Urothelium cell line (cell line): ENCODE data around the gene TGFBRAP1.

Experiments
- DNase-seq: peaks from one replicate; pipeline ENCODE4 v3.0.0; 2011; ENCODE audit warnings: low spot score, mixed read lengths
- FAIRE-seq: peaks from 2 replicates; lab custom pipeline; 2011; peaks lifted over from hg19 to GRCh38; lab: Jason Lieb, UNC

TGFBRAP1 gene

GRCh38 chr2:105329561-105330495, at the start of gene TGFBRAP1:
TGFBRAP1 (minus strand) TSS chr2:105329735; CDS start chr2:105308301, 21,434 bp downstream.
- no peak for FAIRE-seq
- peak; percentile 88 for DNase-seq

- DNase-seq = no peak
- no peak for FAIRE-seq
These were observed 49.4 kb upstream of the TGFBRAP1 start for GRCh38 chr2:105378921-105379383.

GRCh38 chr2:105378276-105378840, 48.8 kb upstream of the TGFBRAP1 start:
- no peak for DNase-seq
- no peak for FAIRE-seq

GRCh38 chr2:105377871-105378270, 48.3 kb upstream of the TGFBRAP1 start:
- no peak for FAIRE-seq
- DNase-seq = no peak

GRCh38 chr2:105376789-105377240, 47.3 kb upstream of the TGFBRAP1 start:
- no peak for FAIRE-seq
- no peak for DNase-seq

- FAIRE-seq (no peak), DNase-seq (no peak)
These were observed 46.5 kb upstream of the TGFBRAP1 start for GRCh38 chr2:105376010-105376409.

GRCh38 chr2:105375001-105375561, 45.5 kb upstream of the TGFBRAP1 start:
- DNase-seq (no peak), FAIRE-seq (no peak)

GRCh38 chr2:105373895-105374401, 44.4 kb upstream of the TGFBRAP1 start:
- FAIRE-seq (no peak), DNase-seq (no peak)

GRCh38 chr2:105373344-105373781, 43.8 kb upstream of the TGFBRAP1 start:
- DNase-seq (no peak), FAIRE-seq (peak; percentile 70)

GRCh38 chr2:105371810-105372209, 42.3 kb upstream of the TGFBRAP1 start:
- FAIRE-seq = no peak
- no peak for DNase-seq

- no peak for DNase-seq
- no peak for FAIRE-seq
These were observed 41.6 kb upstream of the TGFBRAP1 start for GRCh38 chr2:105371156-105371555.

- DNase-seq = peak; percentile 47
- FAIRE-seq = no peak
These were observed 40.5 kb upstream of the TGFBRAP1 start for GRCh38 chr2:105369777-105370690.

- FAIRE-seq (no peak), DNase-seq (no peak)
These were observed 39.3 kb upstream of the TGFBRAP1 start for GRCh38 chr2:105368759-105369408.

GRCh38 chr2:105365206-105365605, 35.7 kb upstream of the TGFBRAP1 start:
- FAIRE-seq = no peak
- no peak for DNase-seq

GRCh38 chr2:105364436-105365139, 35.1 kb upstream of the TGFBRAP1 start:
- no peak for FAIRE-seq

GRCh38 chr2:105362862-105363591, 33.5 kb upstream of the TGFBRAP1 start:
- FAIRE-seq (no peak), DNase-seq (no peak)

More at GRCh38 chr2:105364436-105365139, 35.1 kb upstream of the TGFBRAP1 start:
- no peak for DNase-seq

- DNase-seq (no peak), FAIRE-seq (no peak)
These were observed 31.8 kb upstream of the TGFBRAP1 start for GRCh38 chr2:105361102-105361889.

GRCh38 chr2:105358593-105358992, 29.1 kb upstream of the TGFBRAP1 start:
- FAIRE-seq (no peak), DNase-seq (no peak)
